SU-DHL-6 (cell line): ENCODE results near the gene CISTR.

ENCODE experiments used
- EZH2phosphoT487 ChIP-seq: fragments of 200-600 bp; sonication (generic), shearing (Covaris generic); conservative IDR thresholded peaks from 2 replicates; pipeline ENCODE4 v1.6.1; 2018; ENCODE audit warnings: mild to moderate bottlenecking, antibody characterized with exemption, low read length, moderate library complexity, mixed read lengths
- TF ChIP-seq, protein P1 (sequence below): fragments of 200-600 bp; sonication (generic); IDR thresholded peaks from one replicate; pipeline ENCODE4 v1.5.1; 2017; ENCODE audit warnings: antibody characterized with exemption, mild to moderate bottlenecking, low read length, moderate library complexity; ENCODE audit not compliant: insufficient read depth, poor library complexity, severe bottlenecking

- TF ChIP-seq, protein P1, sequence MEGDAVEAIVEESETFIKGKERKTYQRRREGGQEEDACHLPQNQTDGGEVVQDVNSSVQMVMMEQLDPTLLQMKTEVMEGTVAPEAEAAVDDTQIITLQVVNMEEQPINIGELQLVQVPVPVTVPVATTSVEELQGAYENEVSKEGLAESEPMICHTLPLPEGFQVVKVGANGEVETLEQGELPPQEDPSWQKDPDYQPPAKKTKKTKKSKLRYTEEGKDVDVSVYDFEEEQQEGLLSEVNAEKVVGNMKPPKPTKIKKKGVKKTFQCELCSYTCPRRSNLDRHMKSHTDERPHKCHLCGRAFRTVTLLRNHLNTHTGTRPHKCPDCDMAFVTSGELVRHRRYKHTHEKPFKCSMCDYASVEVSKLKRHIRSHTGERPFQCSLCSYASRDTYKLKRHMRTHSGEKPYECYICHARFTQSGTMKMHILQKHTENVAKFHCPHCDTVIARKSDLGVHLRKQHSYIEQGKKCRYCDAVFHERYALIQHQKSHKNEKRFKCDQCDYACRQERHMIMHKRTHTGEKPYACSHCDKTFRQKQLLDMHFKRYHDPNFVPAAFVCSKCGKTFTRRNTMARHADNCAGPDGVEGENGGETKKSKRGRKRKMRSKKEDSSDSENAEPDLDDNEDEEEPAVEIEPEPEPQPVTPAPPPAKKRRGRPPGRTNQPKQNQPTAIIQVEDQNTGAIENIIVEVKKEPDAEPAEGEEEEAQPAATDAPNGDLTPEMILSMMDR = no peak
- TF ChIP-seq EZH2phosphoT487 = no peak
Measured at GRCh38 chr12:53738406-53739213, 13.2 kb downstream of the CISTR start.
